Fibroblast of lung (primary cell): ENCODE data around the gene TAPT1. TPM values are rescaled to one million over a fixed set of nuclear protein-coding genes. Genes with fewer than 3 reads are reported as not detected.
"Not testable (repeated sequence)": the region's sequence is repeated elsewhere in the genome, so short reads cannot be mapped to it uniquely, and the experiment has no call there.

Experiments used
- DNase-seq, 2 donors: peaks; one replicate each; pipeline versions ENCODE4 v3.0.0 to v3.0.0-alpha.2; 2010; ENCODE audit warnings: low read depth in 2 of 2
- H2AFZ ChIP-seq: 2 replicates; pipeline ENCODE4 v1.5.1; 2012; ENCODE audit warnings: low read length, control low read depth, inconsistent platforms
- H3K27ac ChIP-seq: 2 replicates; pipeline ENCODE4 v1.5.1; 2011; ENCODE audit warnings: low read length, control low read depth; ENCODE audit not compliant: insufficient read depth
- H3K27me3 ChIP-seq: 2 replicates; pipeline ENCODE4 v1.5.1; 2011; ENCODE audit warnings: mild to moderate bottlenecking, low read length; ENCODE audit not compliant: control insufficient read depth, insufficient read depth
- H3K36me3 ChIP-seq: 2 replicates; pipeline ENCODE4 v1.5.1; 2011; ENCODE audit warnings: low read length; ENCODE audit not compliant: control insufficient read depth, insufficient read depth
- H3K4me1 ChIP-seq: 2 replicates; pipeline ENCODE4 v1.5.1; 2011; ENCODE audit warnings: low read length; ENCODE audit not compliant: control insufficient read depth, insufficient read depth; ENCODE audit errors: extremely low read depth
- H3K4me2 ChIP-seq: 2 replicates; pipeline ENCODE4 v1.5.1; 2011; ENCODE audit warnings: low read length, control low read depth; ENCODE audit not compliant: insufficient read depth; ENCODE audit errors: extremely low read depth
- H3K4me3 ChIP-seq, 4 experiments: fragments of 200-600 bp in 1 of 4; sonication (generic) in 1 of 4; replicated peaks in 1 of 4; 2 replicates each; pipeline ENCODE4 v1.5.1; 2011 to 2016; ENCODE audit warnings: low read length in 4 of 4, low read depth in 3 of 4, mild to moderate bottlenecking in 3 of 4, control low read depth in 2 of 4, inconsistent platforms in 1 of 4, mixed read lengths in 1 of 4; ENCODE audit not compliant: insufficient read depth in 1 of 4; ENCODE audit errors: control extremely low read depth in 1 of 4
- H3K79me2 ChIP-seq: 2 replicates; pipeline ENCODE4 v1.5.1; 2012; ENCODE audit warnings: mild to moderate bottlenecking, low read length, inconsistent platforms; ENCODE audit not compliant: control insufficient read depth, insufficient read depth
- H3K9ac ChIP-seq: 2 replicates; pipeline ENCODE4 v1.5.1; 2011; ENCODE audit warnings: mild to moderate bottlenecking, low read length, control low read depth; ENCODE audit not compliant: insufficient read depth
- H3K9me3 ChIP-seq: 2 replicates; pipeline ENCODE4 v1.5.1; 2012; ENCODE audit warnings: low read depth, low read length; ENCODE audit not compliant: control insufficient read depth, insufficient read depth
- H4K20me1 ChIP-seq: 2 replicates; pipeline ENCODE4 v1.5.1; 2011; ENCODE audit warnings: low read length; ENCODE audit not compliant: control insufficient read depth, insufficient read depth; ENCODE audit errors: extremely low read depth
- CTCF ChIP-seq, 2 donors: IDR thresholded peaks in 1 of 2; conservative IDR thresholded peaks in 1 of 2; 1 replicate in 1 of 2; 2 replicates in 1 of 2; pipeline ENCODE4 v1.5.1; 2011 to 2012; ENCODE audit warnings: low read length in 2 of 2, control low read depth in 1 of 2, inconsistent platforms in 1 of 2, low read depth in 1 of 2, mild to moderate bottlenecking in 1 of 2
- EZH2 ChIP-seq: IDR thresholded peaks from 2 replicates; pipeline ENCODE4 v1.5.1; 2012; ENCODE audit warnings: low read length, control low read depth, mild to moderate bottlenecking; ENCODE audit errors: missing control alignments
- polyA plus RNA-seq, 2 donors: library from polyadenylated mRNA; depleted of rRNA in 1 of 2; stranded (reverse) in 1 of 2; unstranded in 1 of 2; fragments of >200 nt; gene quantifications; 2 replicates each; pipeline ENCODE4 v1.2.1, GENCODE V29; 2011 to 2012; ENCODE audit warnings: missing spikeins in 1 of 2
- total RNA-seq: library from RNA; depleted of rRNA; stranded (reverse); fragments of >200 nt; gene quantifications from 2 replicates; pipeline ENCODE4 v1.2.1, GENCODE V29; 2014

The TAPT1 gene
- total and polyA plus RNA-seq, 2 donors (not counting 1 experiment from before 2014, with no cell fraction given) = 18.7 to 20.6 TPM

GRCh38 chr4:16155528-16156169 is 70.6 kb downstream of the TAPT1 start:
- Histone ChIP-seq H3K79me2 (no peaks in the 10 kb centered on the region), H4K20me1 (no peaks in the 10 kb centered on the region), H3K27me3 (no peaks in the 10 kb centered on the region), H3K9me3 (no peaks in the 10 kb centered on the region), H3K4me3 (no peak overlapping the region), H3K9ac (no peak overlapping the region), H3K4me2 (no peak overlapping the region), H3K4me1 (no peaks in the 10 kb centered on the region), H2AFZ (no peak overlapping the region), H3K27ac (no peak overlapping the region), H3K36me3 (no peaks in the 10 kb centered on the region)
- TF ChIP-seq EZH2 = no peak
- no peak for TF ChIP-seq CTCF (conservative IDR thresholded peaks at IDR 0.05 in 1 of 2, IDR thresholded peaks at IDR 0.05 in 1 of 2; ENCODE audit: low read depth in 1 of 2, low read length in 2 of 2)
- no peak for DNase-seq

GRCh38 chr4:16154451-16154850 is 71.8 kb downstream of the TAPT1 start:
- Histone ChIP-seq H3K4me2 (no peak overlapping the region), H3K27me3 (no peaks in the 10 kb centered on the region), H3K4me1 (no peaks in the 10 kb centered on the region), H3K9ac (no peak overlapping the region), H4K20me1 (no peaks in the 10 kb centered on the region), H3K4me3 (no peak overlapping the region), H2AFZ (no peak overlapping the region), H3K36me3 (no peaks in the 10 kb centered on the region), H3K79me2 (no peaks in the 10 kb centered on the region), H3K9me3 (no peaks in the 10 kb centered on the region), H3K27ac (no peak overlapping the region)
- TF ChIP-seq CTCF (conservative IDR thresholded peaks at IDR 0.05 in 1 of 2, IDR thresholded peaks at IDR 0.05 in 1 of 2; ENCODE audit: low read depth in 1 of 2, low read length in 2 of 2) (no peak), EZH2 (no peak)
- no peak for DNase-seq

GRCh38 chr4:16150716-16151115 is 75.6 kb downstream of the TAPT1 start:
- H3K27me3 ChIP-seq = no peaks in the 10 kb centered on the region
- no peak overlapping the region for H3K27ac ChIP-seq
- H4K20me1 ChIP-seq = no peaks in the 10 kb centered on the region
- no peaks in the 10 kb centered on the region for H3K79me2 ChIP-seq
- no peak overlapping the region for H3K4me3 ChIP-seq
- no peak overlapping the region for H3K9ac ChIP-seq
- no peak overlapping the region for H3K4me2 ChIP-seq
- H3K4me1 ChIP-seq = no peaks in the 10 kb centered on the region
- no peaks in the 10 kb centered on the region for H3K36me3 ChIP-seq
- no peaks in the 10 kb centered on the region for H3K9me3 ChIP-seq
- DNase-seq = no peak
- no peak for TF ChIP-seq EZH2
- no peak for TF ChIP-seq CTCF (conservative IDR thresholded peaks at IDR 0.05 in 1 of 2, IDR thresholded peaks at IDR 0.05 in 1 of 2; ENCODE audit: low read depth in 1 of 2, low read length in 2 of 2)
- no peak overlapping the region for H2AFZ ChIP-seq

GRCh38 chr4:16144913-16145312 is 81.4 kb downstream of the TAPT1 start:
- not testable (repeated sequence) for H2AFZ ChIP-seq, H4K20me1 ChIP-seq, H3K27ac ChIP-seq, H3K4me1 ChIP-seq, H3K79me2 ChIP-seq, H3K4me2 ChIP-seq, H3K27me3 ChIP-seq, DNase-seq, H3K9ac ChIP-seq, H3K9me3 ChIP-seq, H3K36me3 ChIP-seq, H3K4me3 ChIP-seq
